Gastroesophageal sphincter (tissue), 4 donors: ENCODE results near the gene YPEL1. TPM values are rescaled to one million over a fixed set of nuclear protein-coding genes. Genes with fewer than 3 reads are reported as not detected.
"Not testable (repeated sequence)": the region's sequence is repeated elsewhere in the genome, so short reads cannot be mapped to it uniquely, and the experiment has no call there.

Experiments used
- ATAC-seq: fragments of 150-250 bp; one replicate; pipeline ENCODE4 v1.9.1; 2016; ENCODE audit warnings: mild to moderate bottlenecking, moderate library complexity
- H3K27ac ChIP-seq, 4 donors: fragments of 200-600 bp; sonication (generic) in 3 of 4; 1 replicate in 3 of 4; 2 replicates in 1 of 4; pipeline ENCODE4 v1.5.1; 2016 to 2019
- H3K27me3 ChIP-seq: fragments of 200-600 bp; sonication (generic); one replicate; pipeline ENCODE4 v1.5.1; 2019
- H3K36me3 ChIP-seq, 2 donors: fragments of 200-600 bp; sonication (generic); one replicate each; pipeline ENCODE4 v1.5.1; 2019; ENCODE audit warnings: control low read depth in 1 of 2
- H3K4me1 ChIP-seq, 3 donors: fragments of 200-600 bp; sonication (generic); 1 replicate in 2 of 3; 2 replicates in 1 of 3; pipeline ENCODE4 v1.5.1; 2016 to 2019; ENCODE audit warnings: control low read depth in 2 of 3
- H3K4me3 ChIP-seq, 2 donors: fragments of 200-600 bp; sonication (generic); one replicate each; pipeline ENCODE4 v1.5.1; 2019; ENCODE audit warnings: mild to moderate bottlenecking in 1 of 2, moderate library complexity in 1 of 2
- H3K9me3 ChIP-seq, 3 donors: fragments of 200-600 bp; sonication (generic); one replicate each; pipeline ENCODE4 v1.5.1; 2017 to 2019; ENCODE audit warnings: control low read depth in 2 of 3
- EP300 ChIP-seq: sonication (generic); formaldehyde crosslinking; IDR thresholded peaks from one replicate; pipeline ENCODE4 v1.6.1; 2017; ENCODE audit warnings: antibody characterized with exemption, mild to moderate bottlenecking
- POLR2A ChIP-seq, 2 donors: fragments of 450-650 bp; IDR thresholded peaks; one replicate each; pipeline ENCODE4 v1.6.1; 2017; ENCODE audit warnings: antibody characterized with exemption in 2 of 2, mild to moderate bottlenecking in 2 of 2, moderate library complexity in 1 of 2
- POLR2AphosphoS5 ChIP-seq: sonication (generic); formaldehyde crosslinking; IDR thresholded peaks from one replicate; pipeline ENCODE4 v1.6.1; 2017; ENCODE audit warnings: antibody characterized with exemption
- WGBS, 2 donors: methylation state at CpG; one replicate each; pipeline ENCODE4 v1.1.5; 2018; ENCODE audit warnings: low coverage in 1 of 2; 5-methylcytosine and 5-hydroxymethylcytosine counted together
- total RNA-seq, 4 donors: library from RNA; depleted of rRNA; stranded (reverse); fragments of >200 nt; gene quantifications; one replicate each; pipeline ENCODE4 v1.1.0, GENCODE V29; 2016
- TF ChIP-seq, protein P1 (sequence below), 4 experiments: fragments of 200-600 bp in 2 of 4; fragments of 450-650 bp in 2 of 4; sonication (generic) in 1 of 4; IDR thresholded peaks; one replicate each; pipeline ENCODE4 v1.5.1; 2017 to 2019; ENCODE audit warnings: antibody characterized with exemption in 4 of 4, mild to moderate bottlenecking in 2 of 4, moderate library complexity in 2 of 4

The YPEL1 gene
- total RNA-seq, 4 donors from 2014 or later: 11.6 to 23.1 (median 15.8) TPM

DNA sequence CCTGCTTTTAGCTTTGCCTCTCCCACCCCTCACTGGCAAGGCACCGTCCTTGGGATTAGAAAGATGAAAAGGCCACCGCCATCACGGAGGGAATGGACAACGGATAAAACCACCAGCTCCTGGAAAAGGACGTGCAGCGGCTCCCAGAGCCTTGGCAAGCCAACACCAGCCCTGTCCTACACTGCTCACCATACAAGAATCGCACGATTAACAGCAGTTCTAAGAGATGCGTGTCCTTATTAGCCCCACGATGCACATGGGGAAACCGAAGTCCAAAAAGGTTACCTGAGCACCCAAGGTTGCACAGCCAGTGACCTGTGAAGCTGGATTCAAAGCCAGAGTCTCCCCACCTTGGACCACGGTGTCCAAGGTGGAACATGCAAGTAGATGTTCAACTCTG, 7.3 kb downstream of the YPEL1 start:
- Histone ChIP-seq H3K36me3 (peaks cover 0 to 18% of the 10 kb centered on the region in 2 donors), H3K9me3 (no peaks in the 10 kb centered on the region), H3K27me3 (no peaks in the 10 kb centered on the region), H3K27ac (no peak overlapping the region), H3K4me3 (no peak overlapping the region), H3K4me1 (no peaks in the 10 kb centered on the region)
- ATAC-seq: no peak
- 80 to 94% methylated on average over 1 to 4 of the region's 12 CpGs for WGBS, 2 donors
- TF ChIP-seq POLR2AphosphoS5 (no peak), POLR2A (IDR thresholded peaks at IDR 0.05) (no peak), EP300 (no peak)
- TF ChIP-seq, protein P1, sequence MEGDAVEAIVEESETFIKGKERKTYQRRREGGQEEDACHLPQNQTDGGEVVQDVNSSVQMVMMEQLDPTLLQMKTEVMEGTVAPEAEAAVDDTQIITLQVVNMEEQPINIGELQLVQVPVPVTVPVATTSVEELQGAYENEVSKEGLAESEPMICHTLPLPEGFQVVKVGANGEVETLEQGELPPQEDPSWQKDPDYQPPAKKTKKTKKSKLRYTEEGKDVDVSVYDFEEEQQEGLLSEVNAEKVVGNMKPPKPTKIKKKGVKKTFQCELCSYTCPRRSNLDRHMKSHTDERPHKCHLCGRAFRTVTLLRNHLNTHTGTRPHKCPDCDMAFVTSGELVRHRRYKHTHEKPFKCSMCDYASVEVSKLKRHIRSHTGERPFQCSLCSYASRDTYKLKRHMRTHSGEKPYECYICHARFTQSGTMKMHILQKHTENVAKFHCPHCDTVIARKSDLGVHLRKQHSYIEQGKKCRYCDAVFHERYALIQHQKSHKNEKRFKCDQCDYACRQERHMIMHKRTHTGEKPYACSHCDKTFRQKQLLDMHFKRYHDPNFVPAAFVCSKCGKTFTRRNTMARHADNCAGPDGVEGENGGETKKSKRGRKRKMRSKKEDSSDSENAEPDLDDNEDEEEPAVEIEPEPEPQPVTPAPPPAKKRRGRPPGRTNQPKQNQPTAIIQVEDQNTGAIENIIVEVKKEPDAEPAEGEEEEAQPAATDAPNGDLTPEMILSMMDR (IDR thresholded peaks at IDR 0.05): no peak

DNA sequence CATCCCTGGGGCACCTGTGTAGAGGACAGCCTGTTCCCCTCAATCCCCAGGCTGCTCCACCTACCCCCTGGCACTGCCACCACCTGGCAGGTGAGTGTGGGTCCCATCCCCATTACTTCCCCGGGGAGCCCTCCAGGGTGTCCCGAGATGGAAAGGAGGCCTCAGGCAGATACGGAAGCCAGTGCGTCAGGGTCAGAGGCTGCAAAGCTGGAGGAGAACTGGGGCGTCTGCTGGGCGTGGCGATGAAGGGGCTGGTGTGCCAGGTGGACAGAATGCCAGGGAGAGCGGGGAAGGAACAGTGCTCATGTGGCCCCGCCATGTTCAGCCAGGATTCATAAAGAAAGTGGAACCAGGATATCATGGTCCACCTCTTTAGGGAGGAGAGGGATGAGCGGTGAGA, 7.8 kb downstream of the YPEL1 start:
- Histone ChIP-seq H3K27me3 (no peaks in the 10 kb centered on the region), H3K9me3 (no peaks in the 10 kb centered on the region), H3K36me3 (peaks cover 0 to 19% of the 10 kb centered on the region in 2 donors), H3K4me3 (no peak overlapping the region), H3K4me1 (no peaks in the 10 kb centered on the region), H3K27ac (no peak overlapping the region)
- TF ChIP-seq EP300 (no peak), POLR2A (IDR thresholded peaks at IDR 0.05) (no peak), POLR2AphosphoS5 (no peak)
- TF ChIP-seq, protein P1 (IDR thresholded peaks at IDR 0.05): no peak
- no peak for ATAC-seq
- 100% methylated on average over 6 of the region's 10 CpGs; no CpG with 5 or more reads in 1 of the 2 donors for WGBS, 2 donors

DNA sequence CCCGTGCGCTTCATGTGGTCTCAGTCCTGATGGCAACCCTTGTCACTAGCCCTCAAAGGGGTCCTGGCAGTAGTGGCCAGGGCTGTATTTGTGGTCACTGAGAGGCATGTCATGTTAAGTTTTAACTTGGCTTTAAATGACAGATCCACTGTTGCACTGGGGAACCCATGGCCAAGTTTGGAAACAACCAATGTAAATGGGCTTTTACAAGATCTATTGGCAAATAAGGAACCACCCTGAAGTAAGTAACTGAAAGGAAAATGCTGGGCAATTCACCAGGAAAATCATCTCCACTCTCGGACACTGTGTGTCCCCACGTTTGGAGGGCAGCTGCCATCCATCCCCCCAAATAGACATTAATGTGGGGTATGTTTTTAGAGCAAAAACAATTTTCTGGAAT, 8.4 kb downstream of the YPEL1 start:
- Histone ChIP-seq H3K9me3 (no peaks in the 10 kb centered on the region), H3K27me3 (no peaks in the 10 kb centered on the region), H3K36me3 (peaks cover 0 to 19% of the 10 kb centered on the region in 2 donors), H3K27ac (no peak overlapping the region), H3K4me1 (no peaks in the 10 kb centered on the region), H3K4me3 (no peak overlapping the region)
- TF ChIP-seq EP300: no peak
- no peak for TF ChIP-seq POLR2AphosphoS5
- TF ChIP-seq POLR2A (IDR thresholded peaks at IDR 0.05): no peak
- TF ChIP-seq, protein P1 (IDR thresholded peaks at IDR 0.05): no peak
- no peak for ATAC-seq
- 85 to 90% methylated on average over 3 to 4 of the region's 4 CpGs for WGBS, 2 donors

DNA sequence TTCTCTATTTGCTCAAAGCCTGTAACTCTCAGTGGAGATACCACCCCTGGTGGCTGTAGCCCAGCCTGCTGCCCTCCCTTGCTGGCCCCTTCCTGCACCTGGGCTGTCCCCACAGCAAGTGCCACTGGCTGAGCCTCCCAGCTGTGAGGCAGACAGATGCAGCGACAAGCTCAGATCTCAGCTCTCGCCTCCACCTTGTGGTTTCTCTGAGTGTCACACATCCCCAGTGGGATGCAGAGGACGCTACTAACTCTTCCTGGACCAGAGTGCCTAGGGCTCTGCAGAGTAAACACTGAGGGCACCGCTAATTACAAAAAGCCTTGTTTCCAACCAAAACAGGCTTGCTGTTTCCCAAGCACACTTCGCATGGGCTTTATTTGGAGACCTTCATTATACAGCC, 8.9 kb downstream of the YPEL1 start:
- no CpG with 5 or more reads among the region's 5 CpGs for WGBS, 2 donors
- Histone ChIP-seq H3K4me3 (no peak overlapping the region), H3K36me3 (peaks cover 0 to 19% of the 10 kb centered on the region in 2 donors), H3K27me3 (no peaks in the 10 kb centered on the region), H3K27ac (no peak overlapping the region), H3K9me3 (no peaks in the 10 kb centered on the region), H3K4me1 (no peaks in the 10 kb centered on the region)
- no peak for ATAC-seq
- TF ChIP-seq POLR2AphosphoS5 (no peak), POLR2A (IDR thresholded peaks at IDR 0.05) (no peak), EP300 (no peak)
- TF ChIP-seq, protein P1 (IDR thresholded peaks at IDR 0.05): no peak

DNA sequence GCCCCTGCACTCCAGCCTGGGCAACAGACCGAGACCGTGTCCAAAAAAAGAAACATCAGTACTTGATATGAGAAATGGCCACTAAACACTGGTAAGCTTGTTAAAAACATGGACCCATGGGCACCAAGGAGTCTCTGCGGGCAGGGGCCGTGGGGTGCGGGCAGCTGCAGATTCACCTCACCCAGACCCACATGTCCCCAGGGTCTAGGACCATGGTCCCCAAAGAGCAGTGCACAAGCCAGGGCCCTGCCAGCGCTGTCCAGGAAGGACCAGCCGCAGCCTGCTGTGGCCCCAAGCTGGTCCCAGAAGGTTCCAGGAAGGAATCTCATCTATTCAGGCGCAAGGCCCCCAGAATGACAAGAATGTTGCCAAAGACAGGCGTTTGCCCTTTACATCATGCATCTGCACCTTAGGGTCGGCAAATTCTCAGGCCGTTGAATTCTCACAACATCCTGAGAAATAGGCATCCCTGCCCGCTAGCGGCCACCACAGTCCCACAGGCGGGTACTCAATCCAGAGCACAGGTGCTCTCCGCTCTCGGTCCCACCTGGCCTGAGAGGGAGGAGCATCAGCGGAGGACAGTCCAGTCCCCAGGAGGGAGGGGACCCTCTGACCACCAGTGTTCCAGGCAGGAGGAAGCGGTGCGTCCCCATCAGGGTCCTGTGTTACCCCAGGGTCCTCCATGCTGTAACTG, 9.5 kb downstream of the YPEL1 start:
- no peaks in the 10 kb centered on the region for H3K4me1 ChIP-seq
- TF ChIP-seq EP300: no peak
- TF ChIP-seq POLR2AphosphoS5: no peak
- no peaks in the 10 kb centered on the region for H3K9me3 ChIP-seq
- H3K27me3 ChIP-seq: no peaks in the 10 kb centered on the region
- 73 to 93% methylated on average over 3 of the region's 19 CpGs for WGBS, 2 donors
- no peak overlapping the region for H3K27ac ChIP-seq
- no peak overlapping the region for H3K4me3 ChIP-seq
- no peak for ATAC-seq
- H3K36me3 ChIP-seq: peaks cover 0 to 19% of the 10 kb centered on the region in 2 donors

DNA sequence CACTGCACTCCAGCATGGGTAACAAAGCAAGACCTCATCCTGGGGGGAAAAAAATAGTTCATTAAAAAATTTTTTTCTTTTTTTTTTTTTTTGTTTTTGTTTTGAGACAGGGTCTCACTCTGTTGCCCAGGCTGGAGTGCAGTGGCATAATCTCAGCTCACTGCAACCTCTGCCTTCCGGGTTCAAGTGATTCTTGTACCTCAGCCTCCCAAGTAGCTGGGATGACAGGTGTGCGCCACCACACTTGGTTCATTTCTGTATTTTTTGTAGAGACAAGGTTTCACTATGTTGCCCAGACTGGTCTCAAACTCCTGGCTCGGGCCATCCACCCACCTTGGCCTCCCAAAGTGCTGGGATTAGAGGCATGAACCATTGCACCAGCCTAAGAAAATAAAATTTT, 11.1 kb downstream of the YPEL1 start:
- not testable (repeated sequence) for H3K27me3 ChIP-seq, H3K27ac ChIP-seq, ATAC-seq, H3K4me3 ChIP-seq, H3K4me1 ChIP-seq, H3K9me3 ChIP-seq
- WGBS, 2 donors: 94 to 100% methylated on average over 3 of the region's 3 CpGs
- H3K36me3 ChIP-seq: peaks cover 0 to 19% of the 10 kb centered on the region in 2 donors

DNA sequence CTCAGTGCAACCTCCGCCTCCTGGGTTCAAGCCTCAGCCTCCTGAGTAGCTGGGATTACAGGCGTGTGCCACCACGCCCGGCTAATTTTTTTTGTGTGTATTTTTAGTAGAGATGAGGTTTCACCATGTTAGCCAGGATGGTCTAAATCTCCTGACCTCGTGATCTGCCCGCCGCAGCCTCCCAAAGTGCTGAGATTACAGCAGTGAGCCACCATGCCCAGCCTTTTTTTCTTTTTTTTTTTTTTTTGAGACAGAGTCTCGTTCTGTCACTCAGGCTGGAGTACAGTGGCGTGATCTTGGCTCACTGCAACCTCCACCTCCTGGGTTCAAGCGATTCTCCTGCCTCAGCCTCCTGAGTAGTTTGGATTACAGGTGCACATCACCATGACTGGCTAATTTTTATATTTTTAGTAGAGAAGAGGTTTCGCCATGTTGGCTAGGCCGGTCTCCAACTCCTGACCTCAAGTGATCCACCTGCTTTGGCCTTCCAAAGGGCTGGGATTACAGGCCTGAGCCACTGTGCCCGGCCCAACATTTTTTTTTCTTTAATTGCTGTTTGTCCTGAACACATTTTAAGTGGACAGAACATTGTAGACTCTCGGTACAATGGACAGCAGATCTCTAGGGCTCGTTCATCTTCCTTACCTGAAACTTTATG, 14.3 kb downstream of the YPEL1 start:
- not testable (repeated sequence) for H3K27me3 ChIP-seq, H3K9me3 ChIP-seq, H3K27ac ChIP-seq, H3K36me3 ChIP-seq, ATAC-seq, H3K4me1 ChIP-seq, H3K4me3 ChIP-seq
- 94 to 98% methylated on average over 8 to 14 of the region's 15 CpGs for WGBS, 2 donors

DNA sequence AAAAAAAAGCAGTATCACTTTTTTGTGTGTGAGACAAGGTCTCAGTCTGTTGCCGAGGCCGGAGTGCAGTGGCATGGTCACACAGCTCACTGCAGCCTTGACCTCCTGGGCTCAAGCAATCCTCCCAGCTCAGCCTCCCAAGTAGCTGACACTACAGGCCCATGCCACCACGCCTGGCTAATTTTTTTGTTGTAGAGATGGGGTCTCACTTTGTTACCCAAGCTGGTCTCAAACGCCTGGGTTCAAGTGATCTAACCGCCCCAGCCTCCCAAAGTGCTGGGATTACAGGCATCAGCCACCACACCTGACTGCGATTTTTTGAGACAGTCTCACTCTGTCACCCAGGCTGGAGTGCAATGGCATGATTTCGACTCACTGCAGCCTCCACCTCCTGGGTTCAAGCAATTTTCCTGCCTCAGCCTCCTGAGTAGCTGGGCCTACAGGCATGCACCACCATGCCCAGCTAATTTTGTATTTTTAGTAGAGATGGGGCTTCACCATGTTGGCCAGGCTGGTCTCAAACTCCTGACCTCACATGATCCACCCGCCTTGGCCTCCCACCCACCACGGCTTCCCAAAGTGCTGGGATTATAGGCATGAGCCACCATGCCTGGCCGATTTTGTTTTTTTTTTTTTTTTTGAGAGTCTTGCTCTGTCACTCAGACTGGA, 15.3 kb downstream of the YPEL1 start:
- H3K36me3 ChIP-seq, H3K4me3 ChIP-seq, ATAC-seq, H3K4me1 ChIP-seq, H3K27ac ChIP-seq, H3K27me3 ChIP-seq, H3K9me3 ChIP-seq: not testable (repeated sequence)
- 96 to 97% methylated on average over 4 to 7 of the region's 10 CpGs for WGBS, 2 donors
